HG03521 (cell line): ENCODE results near the gene HCRT.
"Not testable (repeated sequence)": the region's sequence is repeated elsewhere in the genome, so short reads cannot be mapped to it uniquely, and the experiment has no call there.

Experiments used
- ATAC-seq: cut with Tn5 transposase; IDR thresholded peaks from one replicate; pipeline ENCODE4 v1.9.1; 2021; ENCODE audit warnings: mild to moderate bottlenecking, moderate library complexity; ENCODE audit not compliant: unreplicated experiment

HCRT gene, protein sequence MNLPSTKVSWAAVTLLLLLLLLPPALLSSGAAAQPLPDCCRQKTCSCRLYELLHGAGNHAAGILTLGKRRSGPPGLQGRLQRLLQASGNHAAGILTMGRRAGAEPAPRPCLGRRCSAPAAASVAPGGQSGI

DNA sequence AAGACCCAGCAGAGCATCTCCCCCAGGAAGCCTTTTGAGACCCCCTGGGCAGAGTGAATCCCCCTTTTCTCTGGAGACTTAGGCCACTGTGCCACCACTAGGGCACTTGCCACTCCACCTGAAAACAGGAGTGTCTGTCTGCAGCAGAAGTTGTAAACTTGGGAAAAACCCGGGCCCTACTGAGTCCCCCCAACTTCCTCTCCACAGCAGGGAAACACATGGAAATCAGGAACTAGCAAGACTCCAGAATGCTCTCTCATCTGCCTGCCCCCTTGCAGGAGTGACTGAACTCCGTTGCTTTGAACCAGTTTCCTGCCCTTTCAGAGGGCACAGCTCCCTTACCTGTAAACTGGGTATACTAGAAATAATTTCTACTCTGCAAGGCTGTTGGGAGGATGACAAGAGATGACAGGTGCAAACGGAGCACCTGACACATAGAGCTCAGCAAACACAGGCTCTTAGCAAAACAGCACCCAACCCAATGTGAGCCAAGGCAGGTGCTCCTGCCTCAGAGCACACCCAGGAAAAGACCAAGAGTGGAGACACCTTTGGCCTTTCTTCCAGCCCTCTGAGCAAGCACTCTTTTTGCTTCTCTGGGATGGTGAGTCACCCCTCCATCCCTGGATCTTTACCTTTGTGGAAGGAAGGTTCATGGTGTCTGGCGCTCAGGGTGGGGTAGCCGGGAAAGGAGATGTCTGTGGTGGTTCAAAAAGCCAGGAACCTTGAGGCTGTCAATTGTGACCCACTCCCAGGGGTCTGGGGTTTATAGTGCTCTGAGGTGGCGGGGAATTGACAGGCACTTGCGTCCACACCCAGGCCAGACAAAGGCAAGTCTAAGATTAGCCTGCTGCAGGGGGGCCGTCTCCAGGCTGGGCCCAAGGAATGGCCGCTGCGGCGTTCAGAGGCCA lies at the start of gene HCRT:
TSS of gene HCRT (minus strand) at position 740 of the 908 bp plus-strand sequence. CDS start at position 653, 87 bp downstream.
- ATAC-seq, result no peak

GRCh38 chr17:42233994-42234393 lies 48.7 kb upstream of the HCRT start:
- no peak for ATAC-seq

DNA sequence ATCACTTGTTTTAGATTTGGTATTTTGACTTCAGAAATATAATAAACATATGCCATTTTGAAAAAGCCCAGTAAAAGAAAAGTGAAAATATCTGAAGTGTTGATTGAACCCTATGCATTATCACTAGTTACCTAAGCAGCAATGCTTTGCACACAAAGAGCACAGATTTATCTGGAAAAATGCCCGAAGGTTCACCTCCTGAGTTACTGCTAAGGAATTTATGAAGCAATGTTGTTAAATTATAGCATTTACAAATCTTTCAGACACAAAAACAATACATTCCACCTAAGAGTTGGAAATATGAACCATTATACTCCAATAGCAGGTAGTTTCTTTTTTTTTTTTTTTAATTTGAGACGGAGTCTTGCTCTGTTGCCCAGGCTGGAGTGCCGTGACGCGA lies 47.9 kb upstream of the HCRT start:
- no peak for ATAC-seq

- ATAC-seq, result no peak
Observed at GRCh38 chr17:42230225-42230624, 45.0 kb upstream of the HCRT start.

- no peak for ATAC-seq
Observed at GRCh38 chr17:42227849-42228700, 42.8 kb upstream of the HCRT start.

- no peak for ATAC-seq
Observed at GRCh38 chr17:42225646-42226045, 40.4 kb upstream of the HCRT start.

- no peak for ATAC-seq
Observed at GRCh38 chr17:42224651-42225050, 39.4 kb upstream of the HCRT start.

DNA sequence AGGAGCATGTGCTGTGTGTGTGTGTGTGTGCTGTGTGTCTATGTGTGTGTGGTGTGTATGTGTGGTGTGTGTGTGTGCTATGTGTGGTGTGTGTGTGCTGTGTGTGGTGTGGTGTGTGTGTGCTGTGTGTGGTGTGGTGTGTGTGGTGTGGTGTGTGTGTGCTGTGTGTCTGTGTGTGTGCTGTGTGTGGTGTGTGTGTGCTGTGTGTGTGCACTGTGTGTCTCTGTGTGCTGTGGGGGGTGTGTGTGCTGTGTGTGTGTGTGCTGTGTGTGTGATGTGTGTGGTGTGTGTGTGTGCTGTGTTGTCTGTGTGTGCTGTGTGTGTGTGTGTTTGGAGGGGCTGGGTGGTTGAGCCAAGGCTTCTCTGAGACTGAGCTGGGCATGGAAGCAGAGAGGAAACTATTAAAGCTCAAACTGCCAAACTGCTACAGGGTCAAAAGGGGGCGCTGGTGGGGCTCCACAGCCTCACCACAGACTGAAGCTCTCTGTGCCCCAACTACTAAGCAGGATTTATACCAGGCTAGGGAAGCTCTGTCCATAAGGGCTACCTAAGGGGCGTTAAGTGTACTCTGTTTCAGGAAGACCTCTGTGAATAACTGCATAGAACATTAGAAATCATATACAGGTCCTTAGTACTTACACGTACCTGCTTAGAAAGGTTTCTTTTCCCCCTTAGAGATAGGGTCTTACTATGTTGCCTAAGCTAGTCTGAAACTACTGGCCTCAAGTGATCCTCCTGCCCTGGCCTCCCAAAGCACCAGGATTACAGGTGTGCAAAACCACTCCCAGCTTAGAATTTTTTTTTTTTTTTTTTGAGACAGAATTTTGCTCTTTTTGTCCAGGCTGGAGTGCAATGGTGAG lies 36.9 kb upstream of the HCRT start:
- ATAC-seq, result no peak

GRCh38 chr17:42219280-42219679 lies 34.0 kb upstream of the HCRT start:
- ATAC-seq, result not testable (repeated sequence)

GRCh38 chr17:42214156-42214555 lies 28.9 kb upstream of the HCRT start:
- no peak for ATAC-seq

DNA sequence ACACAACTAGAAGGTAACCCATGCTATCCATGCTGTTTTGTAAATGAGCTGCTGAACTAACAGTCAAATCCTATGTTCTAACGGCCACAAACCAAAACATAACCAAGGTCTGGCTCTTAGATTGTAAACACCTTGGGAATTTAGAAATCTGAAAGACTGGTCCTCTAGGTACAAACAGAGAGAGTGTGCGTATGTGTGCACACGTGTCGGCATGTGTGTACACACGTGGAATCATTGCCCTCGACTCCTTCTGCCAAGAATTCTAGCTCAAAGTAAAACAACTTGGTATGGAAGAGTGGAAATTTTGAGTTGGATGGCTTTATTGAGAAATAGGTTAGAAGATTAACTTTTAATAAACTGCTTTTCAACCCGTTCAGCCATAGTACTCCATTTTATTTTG lies 27.1 kb upstream of the HCRT start:
- no peak for ATAC-seq

- not testable (repeated sequence) for ATAC-seq
Observed at GRCh38 chr17:42211921-42212341, 26.7 kb upstream of the HCRT start.

DNA sequence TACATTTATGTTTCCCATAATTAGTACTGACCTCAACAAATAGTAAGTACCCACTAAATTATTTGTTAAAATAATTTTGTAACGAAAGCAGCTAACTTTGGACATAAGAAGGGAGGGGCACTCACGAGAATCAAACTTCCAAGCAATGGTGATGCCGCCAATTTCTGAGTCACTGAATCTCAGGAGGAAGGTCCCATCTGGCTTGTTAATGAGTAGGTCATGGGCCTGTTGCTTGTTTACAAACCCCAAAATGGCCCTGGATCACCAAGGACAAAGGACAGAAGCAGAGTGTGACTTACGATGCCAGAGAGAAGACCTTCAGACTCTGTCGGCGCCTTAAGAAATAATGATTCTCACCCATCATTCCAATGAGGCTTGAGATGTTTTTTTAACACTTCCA lies 24.8 kb upstream of the HCRT start:
- no peak for ATAC-seq

GRCh38 chr17:42206153-42206612 lies 20.9 kb upstream of the HCRT start:
- not testable (repeated sequence) for ATAC-seq

- ATAC-seq, result no peak
Observed at GRCh38 chr17:42203354-42203753, 18.1 kb upstream of the HCRT start.

DNA sequence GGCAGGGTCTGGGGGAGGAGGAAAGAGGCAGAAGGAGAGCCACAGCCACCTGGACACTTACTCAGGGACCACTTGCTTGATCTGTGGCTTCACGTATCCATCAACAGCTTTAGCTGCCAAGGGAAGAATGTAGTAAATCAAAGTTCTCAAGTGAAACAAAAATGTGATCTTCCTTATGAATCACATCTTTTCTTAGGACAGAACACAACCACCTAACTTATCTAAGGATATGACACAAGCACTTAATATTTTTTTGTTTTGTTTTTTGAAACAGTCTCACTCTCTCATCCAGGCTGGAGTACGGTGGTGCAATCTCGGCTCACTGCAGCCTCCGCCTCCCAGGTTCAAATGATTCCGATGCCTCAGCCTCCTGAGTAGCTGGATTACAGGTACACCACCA lies 17.4 kb upstream of the HCRT start:
- ATAC-seq, result no peak

DNA sequence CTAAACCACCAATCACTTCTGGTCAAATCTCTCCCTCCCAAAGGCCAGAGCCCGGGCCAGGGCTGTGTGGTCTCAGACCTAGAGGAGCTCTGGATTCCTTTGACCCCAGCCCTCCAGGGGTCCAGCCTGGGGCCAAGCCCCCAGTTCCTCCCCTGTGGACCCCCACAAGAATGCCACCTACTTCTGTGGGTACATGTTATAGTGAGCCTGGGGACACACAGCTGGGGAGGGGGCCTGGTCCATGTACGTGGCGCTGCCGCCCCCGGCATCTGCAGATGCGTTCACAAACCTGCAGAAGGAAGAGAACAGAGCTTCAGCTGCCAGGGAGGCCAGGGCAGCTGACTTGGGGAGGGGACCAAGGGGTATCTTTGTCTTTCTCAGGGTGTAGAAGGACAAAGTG lies 16.9 kb upstream of the HCRT start:
- no peak for ATAC-seq

- no peak for ATAC-seq
Observed at GRCh38 chr17:42201458-42201772, 16.2 kb upstream of the HCRT start.

DNA sequence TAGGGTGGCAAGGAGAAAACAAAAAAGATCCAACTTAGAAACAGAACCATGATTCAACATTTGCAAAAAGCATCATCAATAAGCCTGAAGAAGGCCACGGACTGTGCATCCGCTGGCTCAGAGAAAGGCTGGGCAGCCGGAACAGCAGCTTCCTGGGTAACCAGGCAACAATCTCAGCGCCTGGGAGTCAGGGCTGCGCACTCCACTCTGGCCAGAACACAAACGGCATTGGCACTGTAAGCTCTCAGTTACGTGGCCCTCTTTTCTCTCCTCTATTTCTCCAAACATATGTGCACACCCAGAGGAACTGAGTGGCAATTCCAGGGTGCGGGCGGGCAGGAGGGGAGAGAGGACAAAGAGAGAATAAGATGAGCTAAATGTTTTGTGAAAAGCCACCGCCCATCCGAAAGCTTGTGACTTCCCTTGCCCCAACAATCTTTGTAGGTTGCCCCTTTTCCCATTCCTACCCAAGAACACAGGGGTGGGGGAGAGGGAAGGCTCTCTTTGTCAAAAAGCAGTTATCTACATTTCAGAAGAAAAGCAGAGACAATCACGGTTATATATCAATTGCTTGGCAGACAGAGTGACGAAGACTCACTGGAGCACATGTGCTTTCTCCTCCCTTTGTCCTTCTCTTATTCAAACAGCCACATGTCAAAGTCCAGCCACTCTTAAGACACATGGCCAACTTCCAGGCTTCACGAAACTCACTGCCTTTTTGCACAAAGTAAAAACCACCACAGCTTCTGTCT lies 15.6 kb upstream of the HCRT start:
- ATAC-seq, result no peak
